Body of pancreas (tissue), 4 donors: ENCODE measurements around the gene ITIH5.

Source experiments
- CTCF ChIP-seq, 7 experiments: fragments of 450-650 bp in 4 of 7; fragments of 200-600 bp in 3 of 7; sonication (generic) in 3 of 7; IDR thresholded peaks; one replicate each; pipeline ENCODE4 v1.5.1; 2016 to 2019; ENCODE audit warnings: antibody characterized with exemption in 7 of 7
- POLR2A ChIP-seq, 3 donors: fragments of 450-650 bp; IDR thresholded peaks; one replicate each; pipeline ENCODE4 v1.6.1; 2016; ENCODE audit warnings: antibody characterized with exemption in 3 of 3, mild to moderate bottlenecking in 2 of 3

- no peak for TF ChIP-seq POLR2A (IDR thresholded peaks at IDR 0.05)
- TF ChIP-seq CTCF (IDR thresholded peaks at IDR 0.05) = no peak
These were observed at the start of gene ITIH5 for GRCh38 chr10:7666253-7667023.
